ENCODE results near the gene SP3. TPM values are rescaled to one million over a fixed set of nuclear protein-coding genes. Genes with fewer than 3 reads are reported as not detected.

SP3 gene
- total RNA-seq, 1 donor = 113 TPM

GRCh38 chr2:173922760-173923159, 42.4 kb downstream of the SP3 start:
- Histone ChIP-seq H3K79me2 (ENCODE audit: insufficient read depth, low read length) (peaks cover 96% of the 10 kb centered on the region), H4K20me1 (ENCODE audit: insufficient read depth, low read length) (peaks cover 32% of the 10 kb centered on the region), H3K27ac (ENCODE audit: low read depth, low read length) (no peak overlapping the region), H3K27me3 (ENCODE audit: insufficient read depth, low read length) (no peaks in the 10 kb centered on the region), H3K9me3 (ENCODE audit: low read depth, low read length) (no peaks in the 10 kb centered on the region), H3K36me3 (ENCODE audit: insufficient read depth, low read length) (peaks cover 8% of the 10 kb centered on the region), H3K4me1 (ENCODE audit: insufficient read depth, low read length) (no peaks in the 10 kb centered on the region), H3K4me2 (ENCODE audit: insufficient read depth, low read length) (no peak overlapping the region), H3K4me3 (ENCODE audit: insufficient read depth, low read length) (no peak overlapping the region), H2AFZ (ENCODE audit: low read length) (no peak overlapping the region)
- DNase-seq (ENCODE audit: insufficient read length, low spot score, missing footprints) = no peak
- no peak for TF ChIP-seq CTCF (IDR thresholded peaks at IDR 0.05; ENCODE audit: extremely low read depth, low read depth, low read length)

- H2AFZ ChIP-seq (ENCODE audit: low read length) = no peak overlapping the region
- peaks cover 14% of the 10 kb centered on the region for H3K36me3 ChIP-seq (ENCODE audit: insufficient read depth, low read length)
- no peak overlapping the region for H3K27ac ChIP-seq (ENCODE audit: low read depth, low read length)
- no peaks in the 10 kb centered on the region for H3K4me1 ChIP-seq (ENCODE audit: insufficient read depth, low read length)
- no peaks in the 10 kb centered on the region for H3K9me3 ChIP-seq (ENCODE audit: low read depth, low read length)
- no peaks in the 10 kb centered on the region for H3K27me3 ChIP-seq (ENCODE audit: insufficient read depth, low read length)
- no peak overlapping the region for H3K4me3 ChIP-seq (ENCODE audit: insufficient read depth, low read length)
- no peak overlapping the region for H3K4me2 ChIP-seq (ENCODE audit: insufficient read depth, low read length)
- TF ChIP-seq CTCF (IDR thresholded peaks at IDR 0.05; ENCODE audit: extremely low read depth, low read depth, low read length) = no peak
- H3K79me2 ChIP-seq (ENCODE audit: insufficient read depth, low read length) = peaks cover 96% of the 10 kb centered on the region
- no peak for DNase-seq (ENCODE audit: insufficient read length, low spot score, missing footprints)
- H4K20me1 ChIP-seq (ENCODE audit: insufficient read depth, low read length) = peaks cover 32% of the 10 kb centered on the region
Observed at GRCh38 chr2:173922068-173922467, 43.1 kb downstream of the SP3 start.

- no peak overlapping the region for H3K4me3 ChIP-seq (ENCODE audit: insufficient read depth, low read length)
- H3K36me3 ChIP-seq (ENCODE audit: insufficient read depth, low read length) = peaks cover 49% of the 10 kb centered on the region
- DNase-seq (ENCODE audit: insufficient read length, low spot score, missing footprints) = peak; percentile 55
- peaks cover 9% of the 10 kb centered on the region for H4K20me1 ChIP-seq (ENCODE audit: insufficient read depth, low read length)
- no peak overlapping the region for H2AFZ ChIP-seq (ENCODE audit: low read length)
- TF ChIP-seq CTCF (IDR thresholded peaks at IDR 0.05; ENCODE audit: extremely low read depth, low read depth, low read length) = no peak
- H3K4me2 ChIP-seq (ENCODE audit: insufficient read depth, low read length) = no peak overlapping the region
- no peaks in the 10 kb centered on the region for H3K27me3 ChIP-seq (ENCODE audit: insufficient read depth, low read length)
- H3K9me3 ChIP-seq (ENCODE audit: low read depth, low read length) = no peaks in the 10 kb centered on the region
- no peaks in the 10 kb centered on the region for H3K4me1 ChIP-seq (ENCODE audit: insufficient read depth, low read length)
- no peak overlapping the region for H3K27ac ChIP-seq (ENCODE audit: low read depth, low read length)
- peaks cover 57% of the 10 kb centered on the region for H3K79me2 ChIP-seq (ENCODE audit: insufficient read depth, low read length)
Observed at GRCh38 chr2:173914055-173914927, 50.9 kb downstream of the SP3 start.

GRCh38 chr2:173909846-173910245, 55.3 kb downstream of the SP3 start:
- peaks cover 62% of the 10 kb centered on the region for H3K36me3 ChIP-seq (ENCODE audit: insufficient read depth, low read length)
- DNase-seq (ENCODE audit: insufficient read length, low spot score, missing footprints) = no peak
- H3K79me2 ChIP-seq (ENCODE audit: insufficient read depth, low read length) = peaks cover 17% of the 10 kb centered on the region

More at GRCh38 chr2:173909846-173910245, 55.3 kb downstream of the SP3 start:
- no peak overlapping the region for H2AFZ ChIP-seq (ENCODE audit: low read length)
- H4K20me1 ChIP-seq (ENCODE audit: insufficient read depth, low read length) = peaks cover 4% of the 10 kb centered on the region
- H3K27me3 ChIP-seq (ENCODE audit: insufficient read depth, low read length) = no peaks in the 10 kb centered on the region
- no peak overlapping the region for H3K4me2 ChIP-seq (ENCODE audit: insufficient read depth, low read length)
- no peak for TF ChIP-seq CTCF (IDR thresholded peaks at IDR 0.05; ENCODE audit: extremely low read depth, low read depth, low read length)
- H3K27ac ChIP-seq (ENCODE audit: low read depth, low read length) = no peak overlapping the region
- no peaks in the 10 kb centered on the region for H3K9me3 ChIP-seq (ENCODE audit: low read depth, low read length)
- no peaks in the 10 kb centered on the region for H3K4me1 ChIP-seq (ENCODE audit: insufficient read depth, low read length)
- no peak overlapping the region for H3K4me3 ChIP-seq (ENCODE audit: insufficient read depth, low read length)
